ENCODE results near the gene BRIP1. TPM values are rescaled to one million over a fixed set of nuclear protein-coding genes. Genes with fewer than 3 reads are reported as not detected.

The BRIP1 gene
- total RNA-seq, 1 experiment from 2014 or later = 9.4 TPM

- no peak for DNase-seq (ENCODE audit: low read depth, low spot score)
- intact Hi-C loops (cut with micrococcal nuclease; ENCODE audit: unreplicated experiment) = no loop called here
- ChIA-PET POLR2A (no interaction called here), CTCF (no interaction called here)
- Histone ChIP-seq H3K36me3 (ENCODE audit: control insufficient read depth, insufficient read depth, low read length) (no peaks in the 10 kb centered on the region), H3K27ac (ENCODE audit: low read length) (no peak overlapping the region), H3K4me3 (ENCODE audit: low read depth in 2 of 2, low read length in 2 of 2) (no peak overlapping the region), H3K27me3 (ENCODE audit: control insufficient read depth, insufficient read depth, low read length) (no peaks in the 10 kb centered on the region), H3K9me3 (ENCODE audit: control insufficient read depth, insufficient read depth, low read depth, low read length) (no peaks in the 10 kb centered on the region), H3K4me1 (ENCODE audit: control insufficient read depth, insufficient read depth, low read length) (no peaks in the 10 kb centered on the region)
- in situ Hi-C loops (cut with HindIII; ENCODE audit: low pct_unique_long_range_greater_than_20kb, low sequenced_read_pairs) = no loop called here
- no TSS peak for BruUV-seq (replicated peaks)
- TF ChIP-seq TCF7L2 (IDR thresholded peaks at IDR 0.05; ENCODE audit: low read depth, low read length) (no peak), POLR2AphosphoS5 (IDR thresholded peaks at IDR 0.05; ENCODE audit: low read depth, low read length) (no peak), REST (IDR thresholded peaks at IDR 0.05; ENCODE audit: insufficient read depth in 1 of 2, low read depth in 2 of 2, low read length in 1 of 2) (no peak), SIN3A (IDR thresholded peaks at IDR 0.05; ENCODE audit: borderline replicate concordance, insufficient read depth, low read depth, low read length) (no peak), CTCF (IDR thresholded peaks at IDR 0.05) (no peak)
- no peak for ATAC-seq
Observed at GRCh38 chr17:61634011-61634539, 229.3 kb downstream of the BRIP1 start.

GRCh38 chr17:61632826-61633225 is 230.5 kb downstream of the BRIP1 start:
- BruUV-seq (replicated peaks) = no TSS peak
- H3K4me3 ChIP-seq (ENCODE audit: low read depth in 2 of 2, low read length in 2 of 2) = no peak overlapping the region
- H3K27ac ChIP-seq (ENCODE audit: low read length) = no peak overlapping the region
- POLR2A ChIA-PET = no interaction called here
- no peaks in the 10 kb centered on the region for H3K27me3 ChIP-seq (ENCODE audit: control insufficient read depth, insufficient read depth, low read length)
- CTCF ChIA-PET = no interaction called here
- intact Hi-C loops (cut with micrococcal nuclease; ENCODE audit: unreplicated experiment) = no loop called here
- in situ Hi-C loops (cut with HindIII; ENCODE audit: low pct_unique_long_range_greater_than_20kb, low sequenced_read_pairs) = no loop called here
- ATAC-seq (no peak), DNase-seq (ENCODE audit: low read depth, low spot score) (no peak)
- H3K4me1 ChIP-seq (ENCODE audit: control insufficient read depth, insufficient read depth, low read length) = no peaks in the 10 kb centered on the region
- no peak for TF ChIP-seq CTCF (IDR thresholded peaks at IDR 0.05)
- no peak for TF ChIP-seq REST (IDR thresholded peaks at IDR 0.05; ENCODE audit: insufficient read depth in 1 of 2, low read depth in 2 of 2, low read length in 1 of 2)
- TF ChIP-seq TCF7L2 (IDR thresholded peaks at IDR 0.05; ENCODE audit: low read depth, low read length) = no peak
- TF ChIP-seq POLR2AphosphoS5 (IDR thresholded peaks at IDR 0.05; ENCODE audit: low read depth, low read length) = no peak
- TF ChIP-seq SIN3A (IDR thresholded peaks at IDR 0.05; ENCODE audit: borderline replicate concordance, insufficient read depth, low read depth, low read length) = no peak
- no peaks in the 10 kb centered on the region for H3K9me3 ChIP-seq (ENCODE audit: control insufficient read depth, insufficient read depth, low read depth, low read length)
- H3K36me3 ChIP-seq (ENCODE audit: control insufficient read depth, insufficient read depth, low read length) = no peaks in the 10 kb centered on the region
